Upper lobe of left lung (tissue), 4 donors: ENCODE measurements around the gene UBAC2.

ENCODE experiments used
- POLR2A ChIP-seq, 4 donors: fragments of 450-650 bp; IDR thresholded peaks; one replicate each; pipeline ENCODE4 v1.5.1; 2016 to 2017; ENCODE audit warnings: antibody characterized with exemption in 4 of 4, mild to moderate bottlenecking in 2 of 4
- POLR2AphosphoS5 ChIP-seq, 2 donors: sonication (generic); formaldehyde crosslinking; IDR thresholded peaks; one replicate each; pipeline ENCODE4 v1.5.1; 2017; ENCODE audit warnings: antibody characterized with exemption in 2 of 2

DNA sequence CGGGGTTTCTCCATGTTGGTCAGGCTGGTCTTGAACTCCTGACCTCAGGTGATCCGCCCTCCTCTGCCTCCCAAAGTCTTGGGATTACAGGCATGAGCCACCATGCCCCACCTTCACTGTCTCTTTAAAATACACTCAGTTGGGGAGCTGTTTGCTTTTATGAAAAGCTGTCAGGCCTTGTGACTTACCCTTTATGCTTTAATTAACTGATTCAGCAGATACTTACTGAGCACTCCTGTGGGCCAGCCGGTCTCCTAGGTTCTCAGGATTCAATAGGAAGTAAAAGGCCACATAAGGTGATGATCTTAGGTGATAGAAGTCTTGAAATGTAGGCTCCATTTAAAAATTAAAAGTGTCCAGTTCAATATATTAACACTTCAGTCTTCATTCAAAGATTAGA, 7.5 kb downstream of the UBAC2 start:
- TF ChIP-seq POLR2AphosphoS5 (IDR thresholded peaks at IDR 0.05) (no peak), POLR2A (IDR thresholded peaks at IDR 0.05) (no peak)
